H1 (cell line): ENCODE results near the gene DNAAF5. TPM values are rescaled to one million over a fixed set of nuclear protein-coding genes. Genes with fewer than 3 reads are reported as not detected.

Experiments used
- CTCF ChIA-PET: fragments of 300-600 bp; sonication (Branson Sonifier 250); formaldehyde crosslinking; loops from one replicate; lab custom pipeline; 2021; ENCODE audit not compliant: partially characterized antibody; lab: Charles Lee
- POLR2A ChIA-PET: fragments of 300-600 bp; sonication (Branson Sonifier 250); formaldehyde crosslinking; loops from one replicate; lab custom pipeline; 2021; ENCODE audit warnings: inconsistent platforms; ENCODE audit not compliant: partially characterized antibody; lab: Charles Lee
- DNase-seq, 2 experiments: peaks; one replicate each; pipeline versions ENCODE4 v3.0.0 to v3.0.0-alpha.2; 2010 to 2022; ENCODE audit warnings: low spot score in 2 of 2, low read depth in 1 of 2, mixed read lengths in 1 of 2
- FAIRE-seq: peaks from 2 replicates; lab custom pipeline; 2011; peaks lifted over from hg19 to GRCh38; lab: Jason Lieb, UNC
- H2AFZ ChIP-seq: 2 replicates; pipeline ENCODE4 v1.8.1; 2012; ENCODE audit warnings: low read length, inconsistent platforms
- H2AK5ac ChIP-seq: 2 replicates; pipeline ENCODE4 v1.6.1; 2013; ENCODE audit warnings: low read depth, low read length
- H2BK120ac ChIP-seq: replicated peaks from 2 replicates; pipeline ENCODE3; 2013; ENCODE audit warnings: low read depth, low read length, inconsistent platforms
- H2BK12ac ChIP-seq: 2 replicates; pipeline ENCODE4 v1.6.1; 2013; ENCODE audit warnings: low read depth, low read length
- H2BK15ac ChIP-seq: 2 replicates; pipeline ENCODE4 v1.6.1; 2013; ENCODE audit warnings: low read length
- H2BK20ac ChIP-seq: 2 replicates; pipeline ENCODE4 v1.6.1; 2013; ENCODE audit warnings: low read length
- H2BK5ac ChIP-seq: 2 replicates; pipeline ENCODE4 v1.6.1; 2013; ENCODE audit warnings: low read depth, low read length
- H3K14ac ChIP-seq: 2 replicates; pipeline ENCODE4 v1.6.1; 2013; ENCODE audit warnings: inconsistent platforms; ENCODE audit not compliant: insufficient read length
- H3K18ac ChIP-seq: 2 replicates; pipeline ENCODE4 v1.6.1; 2013; ENCODE audit warnings: low read length; ENCODE audit errors: extremely low read depth
- H3K23ac ChIP-seq: 2 replicates; pipeline ENCODE4 v1.6.1; 2013; ENCODE audit warnings: inconsistent platforms; ENCODE audit not compliant: insufficient read length
- H3K23me2 ChIP-seq: 2 replicates; pipeline ENCODE4 v1.6.1; 2013; ENCODE audit warnings: low read depth, low read length
- H3K27ac ChIP-seq: 2 replicates; pipeline ENCODE4 v1.6.1; 2011; ENCODE audit warnings: low read depth, low read length, inconsistent platforms
- H3K27me3 ChIP-seq, 4 experiments: replicated peaks in 1 of 4; 1 replicate in 1 of 4; 2 replicates in 3 of 4; pipeline versions ENCODE4 v1.6.1 to v1.8.1; 2011 to 2013; ENCODE audit warnings: low read length in 3 of 4, mild to moderate bottlenecking in 3 of 4, inconsistent platforms in 2 of 4, mixed read lengths in 2 of 4, moderate library complexity in 1 of 4; ENCODE audit not compliant: control insufficient read depth in 3 of 4, insufficient read depth in 3 of 4; ENCODE audit errors: extremely low read depth in 1 of 4
- H3K36me3 ChIP-seq, 4 experiments: 2 replicates each; pipeline versions ENCODE4 v1.6.1 to v1.8.1; 2011 to 2013; ENCODE audit warnings: mild to moderate bottlenecking in 4 of 4, low read length in 3 of 4, moderate library complexity in 2 of 4, control low read depth in 1 of 4, inconsistent platforms in 1 of 4; ENCODE audit not compliant: insufficient read depth in 4 of 4, control insufficient read depth in 2 of 4
- H3K4ac ChIP-seq: replicated peaks from 2 replicates; pipeline ENCODE3; 2013; ENCODE audit warnings: low read length, low read depth, mixed read lengths, inconsistent platforms; ENCODE audit not compliant: insufficient read length
- H3K4me1 ChIP-seq, 4 experiments: replicated peaks in 1 of 4; 1 replicate in 1 of 4; 2 replicates in 3 of 4; pipeline versions ENCODE4 v1.6.1 to v1.8.1; 2011 to 2013; ENCODE audit warnings: low read length in 3 of 4, inconsistent platforms in 2 of 4, mixed read lengths in 1 of 4; ENCODE audit not compliant: insufficient read depth in 4 of 4, control insufficient read depth in 3 of 4
- H3K4me2 ChIP-seq, 2 experiments: 2 replicates each; pipeline versions ENCODE4 v1.6.1 to v1.8.1; 2011 to 2013; ENCODE audit warnings: low read depth in 2 of 2, low read length in 2 of 2, control low read depth in 1 of 2, inconsistent platforms in 1 of 2, mild to moderate bottlenecking in 1 of 2; ENCODE audit not compliant: insufficient read depth in 1 of 2
- H3K4me3 ChIP-seq, 4 experiments: fragments of 200-600, 300-600 bp in 1 of 4; sonication (generic), shearing (Covaris generic), sonication (Bioruptor Twin) in 1 of 4; 2 replicates each; pipeline versions ENCODE4 v1.5.1 to v1.8.1; 2011 to 2016; ENCODE audit warnings: low read length in 4 of 4, low read depth in 3 of 4, control low read depth in 2 of 4, inconsistent platforms in 2 of 4, mild to moderate bottlenecking in 2 of 4, mixed read lengths in 1 of 4, moderate library complexity in 1 of 4; ENCODE audit not compliant: insufficient read depth in 2 of 4; ENCODE audit errors: extremely low read depth in 1 of 4
- H3K56ac ChIP-seq: replicated peaks from 2 replicates; pipeline ENCODE3; 2013; ENCODE audit warnings: low read depth, mild to moderate bottlenecking, mixed read lengths, low read length, inconsistent platforms; ENCODE audit not compliant: insufficient read length
- H3K79me1 ChIP-seq: 2 replicates; pipeline ENCODE4 v1.6.1; 2013; ENCODE audit warnings: low read depth, low read length, control low read depth
- H3K79me2 ChIP-seq, 2 experiments: 2 replicates each; pipeline versions ENCODE4 v1.6.1 to v1.8.1; 2012 to 2013; ENCODE audit warnings: low read length in 2 of 2, mild to moderate bottlenecking in 2 of 2, inconsistent platforms in 1 of 2; ENCODE audit not compliant: insufficient read depth in 2 of 2, control insufficient read depth in 1 of 2
- H3K9ac ChIP-seq, 4 experiments: replicated peaks in 1 of 4; 1 replicate in 1 of 4; 2 replicates in 3 of 4; pipeline versions ENCODE4 v1.6.1 to v1.8.1; 2011 to 2013; ENCODE audit warnings: low read depth in 3 of 4, low read length in 3 of 4, control low read depth in 2 of 4, mild to moderate bottlenecking in 2 of 4, moderate library complexity in 2 of 4, inconsistent platforms in 1 of 4; ENCODE audit errors: extremely low read depth in 1 of 4
- H3K9me3 ChIP-seq, 2 experiments: 2 replicates each; pipeline versions ENCODE4 v1.6.1 to v1.8.1; 2012 to 2013; ENCODE audit warnings: mild to moderate bottlenecking in 2 of 2, moderate library complexity in 2 of 2, control low read depth in 1 of 2, inconsistent platforms in 1 of 2, low read depth in 1 of 2, low read length in 1 of 2, mixed read lengths in 1 of 2; ENCODE audit not compliant: insufficient read depth in 2 of 2
- H4K20me1 ChIP-seq, 2 experiments: replicated peaks in 1 of 2; 2 replicates each; pipeline versions ENCODE3 to v1.8.1; 2011 to 2013; ENCODE audit warnings: inconsistent platforms in 2 of 2, low read length in 2 of 2, mild to moderate bottlenecking in 1 of 2; ENCODE audit not compliant: insufficient read depth in 2 of 2, control insufficient read depth in 1 of 2
- H4K5ac ChIP-seq: 2 replicates; pipeline ENCODE4 v1.6.1; 2013; ENCODE audit warnings: low read length, low read depth, mixed read lengths, inconsistent platforms; ENCODE audit not compliant: insufficient read length
- H4K8ac ChIP-seq: 2 replicates; pipeline ENCODE4 v1.8.0; 2013; ENCODE audit warnings: mild to moderate bottlenecking, moderate library complexity, low read length, inconsistent platforms; ENCODE audit not compliant: insufficient read depth; ENCODE audit errors: extremely low read depth
- H4K91ac ChIP-seq: replicated peaks from 2 replicates; pipeline ENCODE3; 2013; ENCODE audit warnings: low read length, mixed read lengths, inconsistent platforms; ENCODE audit not compliant: insufficient read length
- ATF3 ChIP-seq: IDR thresholded peaks from 2 replicates; pipeline ENCODE4 v1.6.1; 2011; ENCODE audit warnings: low read depth, mild to moderate bottlenecking, low read length; ENCODE audit not compliant: insufficient read depth
- WGBS, 2 experiments: shearing (Covaris generic) in 1 of 2; methylation state at CpG; one replicate each; pipeline versions ENCODE4 v1.1.6 to v1.1.7; 2013 to 2015; ENCODE audit warnings: low lambda C conversion rate in 2 of 2, mixed read lengths in 2 of 2, inconsistent platforms in 1 of 2, low coverage in 1 of 2, missing lambda C conversion rate in 1 of 2; ENCODE audit not compliant: insufficient replicate concordance in 2 of 2, insufficient coverage in 1 of 2, insufficient read length in 1 of 2; ENCODE audit errors: extremely low coverage in 1 of 2, missing lambda C conversion rate in 1 of 2; 5-methylcytosine and 5-hydroxymethylcytosine counted together
- polyA plus RNA-seq, 7 experiments: library from polyadenylated mRNA; depleted of rRNA in 3 of 7; stranded (reverse) in 5 of 7; unstranded in 2 of 7; fragments of >200 nt in 5 of 7; fragments of 200-250 nt in 2 of 7; gene quantifications; 1 replicate in 5 of 7; 2 replicates in 1 of 7; 4 replicates in 1 of 7; pipeline versions ENCODE4 v1.2.1 to v1.2.3, GENCODE V29; 2011 to 2013; ENCODE audit warnings: missing spikeins in 2 of 7, mixed read lengths in 2 of 7
- total RNA-seq: library from RNA; stranded (reverse); fragmentation: NEBNext Ultra II Directional; extraction: Animal tissue kit (Norgen Biotek cat#: 25700); gene quantifications from 2 replicates; pipeline ENCODE4 v1.2.1, GENCODE V29; 2021

The DNAAF5 gene
- total and polyA plus RNA-seq, 2 of the 8 experiments (the other 6 are each of a cell fraction or from before 2014, with no cell fraction given), result 55.1 to 95.9 TPM

DNA sequence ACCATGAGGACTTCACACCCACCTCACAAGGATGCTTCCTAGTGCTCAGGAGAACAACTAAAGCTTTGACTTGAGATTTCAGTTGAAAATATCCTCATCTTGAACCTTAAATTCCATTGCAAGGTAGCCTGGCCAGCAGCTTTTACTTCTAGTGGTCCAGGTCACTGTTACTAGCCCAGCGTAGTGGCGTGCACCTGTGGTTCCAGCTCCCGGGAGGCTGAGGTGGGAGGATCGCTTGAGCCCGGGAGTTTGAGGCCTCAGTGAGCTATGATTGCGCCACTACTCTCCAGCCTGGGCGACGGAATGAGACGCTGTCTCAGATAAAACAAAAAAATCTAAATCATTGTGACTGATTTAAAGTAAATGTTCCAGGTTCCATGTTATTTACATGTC is 28.9 kb downstream of the DNAAF5 start:
- H3K56ac ChIP-seq, result no peak overlapping the region
- H3K23me2 ChIP-seq, result no peaks in the 10 kb centered on the region
- no peak overlapping the region for H3K23ac ChIP-seq
- no peak overlapping the region for H3K27ac ChIP-seq
- no peaks in the 10 kb centered on the region for H3K9me3 ChIP-seq
- H3K4me3 ChIP-seq, result no peak overlapping the region
- no peak overlapping the region for H4K8ac ChIP-seq
- CTCF ChIA-PET, result interaction anchor here (1.1 to 1.9 kb wide), 2 partner anchors 15 to 90 kb away, joined by 4 read pairs; no protein-coding TSS in a partner anchor
- no peak overlapping the region for H3K4me2 ChIP-seq
- H3K79me1 ChIP-seq, result no peaks in the 10 kb centered on the region
- no peak overlapping the region for H3K9ac ChIP-seq
- H2BK5ac ChIP-seq, result no peak overlapping the region
- no peak overlapping the region for H2BK120ac ChIP-seq
- H3K14ac ChIP-seq, result no peak overlapping the region
- H3K18ac ChIP-seq, result no peak overlapping the region
- peaks cover 14 to 33% (median 22%) of the 10 kb centered on the region in 4 experiments; a peak in 7 of 8 replicates for H3K36me3 ChIP-seq
- no peaks in the 10 kb centered on the region for H3K27me3 ChIP-seq
- DNase-seq, result no peak
- no peak overlapping the region for H2BK20ac ChIP-seq
- peaks cover 1 to 11% of the 10 kb centered on the region in 2 experiments for H4K20me1 ChIP-seq
- no peak overlapping the region for H4K5ac ChIP-seq
- no peaks in the 10 kb centered on the region for H3K4me1 ChIP-seq
- no peak overlapping the region for H3K4ac ChIP-seq
- H2AFZ ChIP-seq, result no peak overlapping the region
- no peak overlapping the region for H2AK5ac ChIP-seq
- H3K79me2 ChIP-seq, result no peaks in the 10 kb centered on the region
- POLR2A ChIA-PET, result no interaction called here
- 85% methylated on average over 9 of the region's 9 CpGs; no CpG with 5 or more reads in 1 of the 2 experiments for WGBS, 2 experiments
- no peak overlapping the region for H4K91ac ChIP-seq
- H2BK12ac ChIP-seq, result no peak overlapping the region
- no peak for FAIRE-seq
- no peak overlapping the region for H2BK15ac ChIP-seq
- TF ChIP-seq ATF3, result no peak
